ENCODE measurements around the gene CYBC1. TPM values are rescaled to one million over a fixed set of nuclear protein-coding genes. Genes with fewer than 3 reads are reported as not detected.

CYBC1 gene
- total RNA-seq, 1 experiment from 2014 or later, result 99.9 TPM

GRCh38 chr17:82486231-82487094, 35.9 kb upstream of the CYBC1 start:
- POLR2A ChIA-PET, result no interaction called here
- H3K4me1 Mint-ChIP-seq (ENCODE audit: low read depth, unreplicated experiment), result peaks cover 6% of the 10 kb centered on the region
- no TSS peak for BruUV-seq (replicated peaks)

GRCh38 chr17:82483836-82484235, 33.3 kb upstream of the CYBC1 start:
- POLR2A ChIA-PET, result no interaction called here
- DNase-seq, result no peak
- Histone ChIP-seq H3K4me1 (no peaks in the 10 kb centered on the region), H3K27me3 (replicated peaks; ENCODE audit: control insufficient read depth, insufficient read depth, low read length) (no peaks in the 10 kb centered on the region), H3K36me3 (ENCODE audit: control insufficient read depth, insufficient read depth, low read length) (peaks cover 4% of the 10 kb centered on the region), H3K4me3 (ENCODE audit: low read depth, low read length) (no peak overlapping the region), H3K9me3 (no peaks in the 10 kb centered on the region)
- H3K4me1 Mint-ChIP-seq (ENCODE audit: low read depth, unreplicated experiment), result peaks cover 6% of the 10 kb centered on the region
- no peak for TF ChIP-seq CTCF (IDR thresholded peaks at IDR 0.05; ENCODE audit: insufficient read depth in 1 of 2, low read depth in 1 of 2, low read length in 1 of 2, severe bottlenecking in 1 of 2, unreplicated experiment in 1 of 2)
- H3K9me3 Mint-ChIP-seq (ENCODE audit: unreplicated experiment), result no peaks in the 10 kb centered on the region
- peaks cover 70% of the 10 kb centered on the region for H3K36me3 Mint-ChIP-seq (ENCODE audit: insufficient read depth, unreplicated experiment)
- H3K4me3 Mint-ChIP-seq (ENCODE audit: unreplicated experiment), result no peak overlapping the region
- H3K27me3 Mint-ChIP-seq (ENCODE audit: insufficient read depth, unreplicated experiment), result no peaks in the 10 kb centered on the region
- intact Hi-C loops (cut with micrococcal nuclease; ENCODE audit: unreplicated experiment), result no loop called here
- CTCF ChIA-PET, result no interaction called here
- no peak overlapping the region for H3K27ac Mint-ChIP-seq (ENCODE audit: unreplicated experiment)
- BruUV-seq (replicated peaks), result no TSS peak

More at GRCh38 chr17:82486231-82487094, 35.9 kb upstream of the CYBC1 start:
- H3K36me3 Mint-ChIP-seq (ENCODE audit: insufficient read depth, unreplicated experiment), result peaks cover 59% of the 10 kb centered on the region
- no peak for TF ChIP-seq CTCF (IDR thresholded peaks at IDR 0.05; ENCODE audit: insufficient read depth in 1 of 2, low read depth in 1 of 2, low read length in 1 of 2, severe bottlenecking in 1 of 2, unreplicated experiment in 1 of 2)
- Histone ChIP-seq H3K4me3 (ENCODE audit: low read depth, low read length) (no peak overlapping the region), H3K4me1 (no peaks in the 10 kb centered on the region), H3K27me3 (replicated peaks; ENCODE audit: control insufficient read depth, insufficient read depth, low read length) (no peaks in the 10 kb centered on the region), H3K36me3 (ENCODE audit: control insufficient read depth, insufficient read depth, low read length) (peaks cover 4% of the 10 kb centered on the region; the same call in 1 of the 2 replicates), H3K9me3 (no peaks in the 10 kb centered on the region)
- DNase-seq, result no peak
- intact Hi-C loops (cut with micrococcal nuclease; ENCODE audit: unreplicated experiment), result no loop called here
- no peak overlapping the region for H3K4me3 Mint-ChIP-seq (ENCODE audit: unreplicated experiment)
- H3K9me3 Mint-ChIP-seq (ENCODE audit: unreplicated experiment), result no peaks in the 10 kb centered on the region
- H3K27ac Mint-ChIP-seq (ENCODE audit: unreplicated experiment), result no peak overlapping the region
- CTCF ChIA-PET, result no interaction called here
- no peaks in the 10 kb centered on the region for H3K27me3 Mint-ChIP-seq (ENCODE audit: insufficient read depth, unreplicated experiment)

GRCh38 chr17:82483204-82483660, 32.7 kb upstream of the CYBC1 start:
- Mint-ChIP-seq H3K36me3 (ENCODE audit: insufficient read depth, unreplicated experiment) (peaks cover 65% of the 10 kb centered on the region), H3K9me3 (ENCODE audit: unreplicated experiment) (no peaks in the 10 kb centered on the region), H3K27ac (ENCODE audit: unreplicated experiment) (no peak overlapping the region), H3K4me1 (ENCODE audit: low read depth, unreplicated experiment) (peaks cover 6% of the 10 kb centered on the region), H3K4me3 (ENCODE audit: unreplicated experiment) (no peak overlapping the region), H3K27me3 (ENCODE audit: insufficient read depth, unreplicated experiment) (no peaks in the 10 kb centered on the region)
- Histone ChIP-seq H3K4me3 (ENCODE audit: low read depth, low read length) (no peak overlapping the region), H3K4me1 (no peaks in the 10 kb centered on the region), H3K9me3 (no peaks in the 10 kb centered on the region), H3K27me3 (replicated peaks; ENCODE audit: control insufficient read depth, insufficient read depth, low read length) (no peaks in the 10 kb centered on the region), H3K36me3 (ENCODE audit: control insufficient read depth, insufficient read depth, low read length) (peaks cover 4% of the 10 kb centered on the region)
- ChIA-PET CTCF (interaction anchor here (0.7 kb wide), 1 partner anchor 132 kb away, joined by 3 read pairs; no protein-coding TSS in a partner anchor), POLR2A (no interaction called here)
- no TSS peak for BruUV-seq (replicated peaks)
- DNase-seq, result no peak
- no peak for TF ChIP-seq CTCF (IDR thresholded peaks at IDR 0.05; ENCODE audit: insufficient read depth in 1 of 2, low read depth in 1 of 2, low read length in 1 of 2, severe bottlenecking in 1 of 2, unreplicated experiment in 1 of 2)
- intact Hi-C loops (cut with micrococcal nuclease; ENCODE audit: unreplicated experiment), result no loop called here

All from Caco-2 (cell line).